ENCODE data around the gene DUSP6.

DNA sequence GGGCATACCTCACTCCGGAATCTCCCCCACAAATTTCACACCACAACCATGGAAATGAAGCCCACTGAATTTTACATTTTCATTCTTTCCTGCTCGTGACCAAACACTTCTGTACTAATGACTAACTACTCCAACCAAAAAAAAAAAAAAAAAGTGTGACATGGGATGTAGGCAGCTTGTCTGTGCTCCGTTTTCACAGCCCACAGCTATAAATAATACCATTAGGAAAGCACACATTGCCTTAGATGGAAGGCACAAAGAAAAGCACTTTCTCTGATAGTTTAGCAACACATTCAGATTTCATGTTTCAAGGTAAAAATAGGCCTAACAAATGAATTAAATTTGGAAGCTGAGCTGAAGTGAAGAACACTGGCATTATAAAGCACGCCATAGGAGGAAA, 42.5 kb downstream of the DUSP6 start:
- TF ChIP-seq, protein P1, sequence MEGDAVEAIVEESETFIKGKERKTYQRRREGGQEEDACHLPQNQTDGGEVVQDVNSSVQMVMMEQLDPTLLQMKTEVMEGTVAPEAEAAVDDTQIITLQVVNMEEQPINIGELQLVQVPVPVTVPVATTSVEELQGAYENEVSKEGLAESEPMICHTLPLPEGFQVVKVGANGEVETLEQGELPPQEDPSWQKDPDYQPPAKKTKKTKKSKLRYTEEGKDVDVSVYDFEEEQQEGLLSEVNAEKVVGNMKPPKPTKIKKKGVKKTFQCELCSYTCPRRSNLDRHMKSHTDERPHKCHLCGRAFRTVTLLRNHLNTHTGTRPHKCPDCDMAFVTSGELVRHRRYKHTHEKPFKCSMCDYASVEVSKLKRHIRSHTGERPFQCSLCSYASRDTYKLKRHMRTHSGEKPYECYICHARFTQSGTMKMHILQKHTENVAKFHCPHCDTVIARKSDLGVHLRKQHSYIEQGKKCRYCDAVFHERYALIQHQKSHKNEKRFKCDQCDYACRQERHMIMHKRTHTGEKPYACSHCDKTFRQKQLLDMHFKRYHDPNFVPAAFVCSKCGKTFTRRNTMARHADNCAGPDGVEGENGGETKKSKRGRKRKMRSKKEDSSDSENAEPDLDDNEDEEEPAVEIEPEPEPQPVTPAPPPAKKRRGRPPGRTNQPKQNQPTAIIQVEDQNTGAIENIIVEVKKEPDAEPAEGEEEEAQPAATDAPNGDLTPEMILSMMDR (IDR thresholded peaks at IDR 0.05): no peak
- no peak for TF ChIP-seq POLR2A (IDR thresholded peaks at IDR 0.05)
